ENCODE data around the gene IMMP2L.

- TF ChIP-seq, protein P1, sequence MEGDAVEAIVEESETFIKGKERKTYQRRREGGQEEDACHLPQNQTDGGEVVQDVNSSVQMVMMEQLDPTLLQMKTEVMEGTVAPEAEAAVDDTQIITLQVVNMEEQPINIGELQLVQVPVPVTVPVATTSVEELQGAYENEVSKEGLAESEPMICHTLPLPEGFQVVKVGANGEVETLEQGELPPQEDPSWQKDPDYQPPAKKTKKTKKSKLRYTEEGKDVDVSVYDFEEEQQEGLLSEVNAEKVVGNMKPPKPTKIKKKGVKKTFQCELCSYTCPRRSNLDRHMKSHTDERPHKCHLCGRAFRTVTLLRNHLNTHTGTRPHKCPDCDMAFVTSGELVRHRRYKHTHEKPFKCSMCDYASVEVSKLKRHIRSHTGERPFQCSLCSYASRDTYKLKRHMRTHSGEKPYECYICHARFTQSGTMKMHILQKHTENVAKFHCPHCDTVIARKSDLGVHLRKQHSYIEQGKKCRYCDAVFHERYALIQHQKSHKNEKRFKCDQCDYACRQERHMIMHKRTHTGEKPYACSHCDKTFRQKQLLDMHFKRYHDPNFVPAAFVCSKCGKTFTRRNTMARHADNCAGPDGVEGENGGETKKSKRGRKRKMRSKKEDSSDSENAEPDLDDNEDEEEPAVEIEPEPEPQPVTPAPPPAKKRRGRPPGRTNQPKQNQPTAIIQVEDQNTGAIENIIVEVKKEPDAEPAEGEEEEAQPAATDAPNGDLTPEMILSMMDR (conservative IDR thresholded peaks at IDR 0.05; ENCODE audit: low read depth, low read length): no peak
- no peak for TF ChIP-seq EZH2 (IDR thresholded peaks at IDR 0.05; ENCODE audit: low read length, unreplicated experiment)
Observed at GRCh38 chr7:111228437-111228836, 333.9 kb downstream of the IMMP2L start.
